Hematopoietic multipotent progenitor cell (in vitro differentiated cells): Measurements from ENCODE around the gene CBR1. TPM values are rescaled to one million over a fixed set of nuclear protein-coding genes. Genes with fewer than 3 reads are reported as not detected.

Experiments
- DNase-seq, 3 donors: peaks; one replicate each; pipeline ENCODE4 v3.0.0-alpha.2; 2011 to 2015; ENCODE audit warnings: low read depth in 2 of 3, low spot score in 2 of 3
- small RNA-seq: library from RNA; depleted of rRNA; stranded (forward); fragments of <200 nt; gene quantifications from one replicate; pipeline ENCODE3, GENCODE V24; 2012
- total RNA-seq: library from RNA; depleted of rRNA; stranded (reverse); fragments of >200 nt; gene quantifications from one replicate; pipeline ENCODE4 v1.2.3, GENCODE V29; 2012

Gene CBR1
- total RNA-seq, 1 donor: 85.6 TPM

- no peak for DNase-seq
These were observed 41.4 kb downstream of the CBR1 start for GRCh38 chr21:36111238-36111637.

- DNase-seq: peak in 1 of 3 donors; percentile 35
These were observed 44.0 kb downstream of the CBR1 start for GRCh38 chr21:36113647-36114428.

- DNase-seq: no peak
These were observed 45.4 kb downstream of the CBR1 start for GRCh38 chr21:36115138-36115730.

GRCh38 chr21:36117286-36117741 is 47.5 kb downstream of the CBR1 start:
- no peak for DNase-seq

- DNase-seq: no peak
These were observed 50.6 kb downstream of the CBR1 start for GRCh38 chr21:36120304-36120888.

Small RNA genes lying within 50 kb of the gene (small RNA-seq; reads per million reads assigned to genes)
- gene RNU6-992P: not detected

Other genes starting within 250 kb of the CBR1 start
- gene SETD4, start 9.5 kb upstream of the CBR1 start, total RNA-seq: 10.5 TPM
- gene CBR3, start 65.1 kb downstream of the CBR1 start, total RNA-seq: 11.3 TPM
- 10.8 TPM for gene DOP1B, start 86.8 kb downstream of the CBR1 start, total RNA-seq